Measurements from ENCODE around the gene POFUT2.

The POFUT2 gene

GRCh38 chr21:45297869-45298268 is 10.2 kb upstream of the POFUT2 start:
- DNase-seq (ENCODE audit: low read depth in 2 of 2): no peak

- DNase-seq (ENCODE audit: low read depth in 2 of 2): no peak
These were observed 9.6 kb upstream of the POFUT2 start for GRCh38 chr21:45297329-45297728.

DNA sequence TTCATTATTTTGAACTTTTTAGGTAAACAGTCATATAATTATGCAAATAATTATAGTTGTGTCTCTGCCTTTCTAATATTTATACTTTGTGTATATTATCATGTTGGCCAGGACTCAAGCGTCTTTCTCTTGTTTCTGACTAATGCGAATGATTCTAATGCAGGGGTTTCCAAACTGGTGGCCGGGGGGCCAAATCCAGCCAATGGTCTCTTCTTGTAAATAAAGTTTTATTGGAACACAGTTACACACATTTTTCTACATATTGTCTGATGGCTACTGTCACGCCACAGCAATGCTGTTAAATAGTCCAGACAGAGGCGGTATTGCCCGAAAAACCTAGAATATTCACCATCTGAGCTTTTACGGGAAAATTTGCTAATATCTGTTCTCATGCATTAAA is 8.9 kb upstream of the POFUT2 start:
- no peak for DNase-seq (ENCODE audit: low read depth in 2 of 2)

DNA sequence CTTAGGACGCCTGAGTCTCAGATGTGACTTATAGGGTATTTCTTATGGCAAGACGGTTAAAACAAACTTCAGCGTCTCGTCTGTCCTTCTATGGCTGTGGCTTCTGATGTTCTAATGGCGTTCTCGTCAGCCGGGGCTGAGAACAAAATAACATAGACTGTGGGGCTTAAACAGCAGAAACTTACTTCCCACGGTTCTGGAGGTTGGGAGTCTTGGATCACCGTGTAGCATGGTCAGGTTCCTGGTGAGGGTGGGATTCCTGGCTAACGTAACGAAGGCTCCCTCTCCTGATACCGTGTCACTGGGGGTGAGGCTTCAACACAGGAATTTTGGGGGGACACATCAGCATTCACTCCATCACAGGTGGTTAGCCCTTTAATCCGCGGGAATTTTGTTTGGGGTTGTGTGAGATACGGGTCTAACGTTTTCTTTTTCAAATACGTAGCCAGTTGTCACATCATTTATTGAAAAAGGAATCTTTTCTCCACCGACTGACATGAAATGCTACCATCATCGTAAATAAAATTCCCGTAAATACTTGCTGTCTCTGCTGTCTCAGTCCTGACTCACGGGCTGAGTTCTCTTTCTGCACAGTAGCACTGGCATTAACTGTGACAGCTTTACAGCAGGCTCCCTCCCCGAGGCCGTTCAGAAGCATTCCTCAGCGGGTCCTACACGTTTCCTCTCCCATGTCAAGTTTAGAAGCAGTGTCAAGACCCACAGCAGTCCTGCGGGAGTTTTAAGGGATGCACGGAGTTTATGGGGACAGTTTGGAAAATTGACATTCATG is 8.1 kb upstream of the POFUT2 start:
- no peak for DNase-seq (ENCODE audit: low read depth in 2 of 2)

DNA sequence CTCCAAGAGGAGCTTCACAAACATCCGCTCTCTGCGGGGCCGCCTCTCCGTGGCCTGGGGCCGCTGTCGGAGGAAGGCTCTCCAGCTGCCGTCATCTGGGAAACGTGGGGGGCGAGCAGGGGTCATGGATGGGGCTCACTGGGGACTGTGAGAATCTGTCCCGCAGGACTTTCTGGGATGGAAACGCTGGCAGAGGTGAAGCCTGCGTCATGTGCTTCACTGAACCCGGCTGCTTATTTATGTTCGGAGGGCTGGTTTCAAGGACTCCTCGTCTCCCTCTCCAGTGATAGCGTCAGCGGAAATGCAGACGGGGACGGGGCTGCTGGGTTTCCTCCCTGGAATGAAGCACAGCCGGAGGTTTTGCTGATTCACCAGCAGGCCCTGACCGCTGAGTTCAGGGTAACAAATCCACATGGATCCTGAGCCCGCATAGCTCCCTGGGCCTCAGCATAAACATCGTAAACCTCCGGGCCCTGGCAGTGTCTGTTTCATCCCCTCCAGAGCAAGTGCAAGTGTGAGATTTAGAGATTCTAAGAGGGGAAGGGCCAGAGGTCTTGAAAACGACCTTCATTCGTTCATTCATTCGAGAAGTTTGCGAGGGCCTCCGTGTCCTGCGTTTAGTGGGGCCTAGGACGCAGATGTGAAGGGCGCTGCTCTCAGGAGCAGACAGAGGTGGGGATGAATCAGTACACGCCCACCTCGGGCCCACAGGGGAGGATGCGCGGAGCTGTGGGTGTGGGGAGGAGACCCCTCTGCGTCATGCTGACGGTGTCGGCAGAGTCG is 7.0 kb upstream of the POFUT2 start:
- no peak for DNase-seq (ENCODE audit: low read depth in 2 of 2)

DNA sequence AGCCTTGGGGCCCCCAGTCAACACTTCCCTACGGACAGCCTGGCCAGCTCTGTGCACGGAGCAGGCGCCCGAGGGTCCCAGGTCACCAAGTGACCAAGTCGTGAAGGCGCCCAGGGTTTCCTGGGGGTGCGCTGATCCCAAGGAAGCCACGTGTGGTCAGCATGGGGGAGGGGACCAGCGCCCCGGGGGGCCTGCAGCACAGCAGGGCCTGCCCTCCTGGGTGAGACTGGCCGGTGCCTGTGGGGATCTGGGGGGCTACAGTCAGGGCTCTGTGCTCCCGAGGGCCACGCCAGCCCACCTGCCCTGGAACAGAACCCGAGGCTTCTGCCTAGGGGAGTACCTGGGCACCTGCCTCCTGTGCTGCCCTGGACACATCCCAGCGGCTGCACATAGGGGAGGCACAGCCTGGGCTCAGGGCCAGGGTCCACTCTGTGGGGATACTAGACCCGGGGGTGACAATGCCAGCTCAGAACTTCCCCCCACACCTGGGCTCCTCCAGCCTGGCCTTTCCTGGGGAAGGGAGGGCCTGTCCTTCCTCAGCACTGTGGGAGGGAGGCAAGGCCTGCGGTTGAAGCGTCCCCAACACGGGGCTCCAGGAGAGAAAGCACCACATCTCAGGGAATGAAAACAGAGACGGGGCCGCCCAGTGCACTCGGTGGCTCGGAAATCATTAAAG is 6.2 kb upstream of the POFUT2 start:
- no peak for DNase-seq (ENCODE audit: low read depth in 2 of 2)

DNA sequence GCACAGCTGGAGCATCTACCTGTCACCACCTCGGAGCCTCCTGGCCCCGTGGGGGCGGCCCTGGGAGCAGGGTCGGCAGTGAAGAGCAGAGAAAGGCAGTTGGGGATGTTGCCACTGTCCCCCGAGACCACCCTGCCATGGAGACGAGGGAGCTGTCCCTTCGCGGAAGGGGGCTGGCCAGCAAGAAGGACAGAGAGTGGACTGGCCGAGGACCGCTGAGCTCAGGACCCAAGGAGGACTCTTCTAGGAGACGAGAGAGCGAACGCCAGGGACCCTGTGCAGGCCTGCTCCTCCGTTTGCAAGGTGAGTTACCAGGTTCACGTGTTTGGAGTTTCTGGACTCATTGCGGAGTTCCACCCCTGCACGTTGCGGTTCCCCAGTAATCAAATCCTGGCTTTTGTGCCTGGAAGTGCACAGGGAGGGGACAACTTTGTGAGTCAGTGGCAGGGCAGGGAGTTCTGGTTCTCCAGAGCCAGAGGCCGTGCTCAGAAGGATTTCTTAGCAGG is 5.6 kb upstream of the POFUT2 start:
- DNase-seq (ENCODE audit: low read depth in 2 of 2): no peak

- DNase-seq (ENCODE audit: low read depth in 2 of 2): peak; percentile 37 to 45
These were observed 4.9 kb upstream of the POFUT2 start for GRCh38 chr21:45292399-45293219.

- no peak for DNase-seq (ENCODE audit: low read depth in 2 of 2)
These were observed 4.1 kb upstream of the POFUT2 start for GRCh38 chr21:45291613-45292398.

GRCh38 chr21:45290948-45291612 is 3.4 kb upstream of the POFUT2 start:
- DNase-seq (ENCODE audit: low read depth in 2 of 2): no peak

GRCh38 chr21:45289655-45290515 is 2.2 kb upstream of the POFUT2 start:
- DNase-seq (ENCODE audit: low read depth in 2 of 2): no peak

- DNase-seq (ENCODE audit: low read depth in 2 of 2): no peak
These were observed 1.4 kb upstream of the POFUT2 start for GRCh38 chr21:45289134-45289533.

DNA sequence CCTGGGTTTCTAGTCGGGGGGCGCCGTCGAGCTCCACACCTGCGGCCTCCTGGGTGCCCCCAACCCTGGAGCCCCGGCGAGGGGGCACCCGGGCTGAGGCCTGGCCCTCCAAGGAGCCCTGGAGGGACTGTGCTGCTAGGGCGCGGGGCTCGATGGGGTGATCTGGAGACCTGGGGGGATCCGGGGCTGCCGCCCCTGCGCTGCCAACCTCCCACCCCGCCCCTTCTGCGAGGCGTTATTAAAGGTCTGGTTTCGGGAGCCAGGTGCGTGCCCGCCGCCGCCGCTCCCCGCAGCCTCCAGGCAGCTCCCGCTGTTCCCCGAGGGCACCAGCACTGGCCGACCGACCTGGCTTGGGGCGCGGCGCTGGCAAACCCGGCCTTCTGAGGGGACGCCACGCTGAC is 746 bp upstream of the POFUT2 start:
- DNase-seq (ENCODE audit: low read depth in 2 of 2): no peak

DNA sequence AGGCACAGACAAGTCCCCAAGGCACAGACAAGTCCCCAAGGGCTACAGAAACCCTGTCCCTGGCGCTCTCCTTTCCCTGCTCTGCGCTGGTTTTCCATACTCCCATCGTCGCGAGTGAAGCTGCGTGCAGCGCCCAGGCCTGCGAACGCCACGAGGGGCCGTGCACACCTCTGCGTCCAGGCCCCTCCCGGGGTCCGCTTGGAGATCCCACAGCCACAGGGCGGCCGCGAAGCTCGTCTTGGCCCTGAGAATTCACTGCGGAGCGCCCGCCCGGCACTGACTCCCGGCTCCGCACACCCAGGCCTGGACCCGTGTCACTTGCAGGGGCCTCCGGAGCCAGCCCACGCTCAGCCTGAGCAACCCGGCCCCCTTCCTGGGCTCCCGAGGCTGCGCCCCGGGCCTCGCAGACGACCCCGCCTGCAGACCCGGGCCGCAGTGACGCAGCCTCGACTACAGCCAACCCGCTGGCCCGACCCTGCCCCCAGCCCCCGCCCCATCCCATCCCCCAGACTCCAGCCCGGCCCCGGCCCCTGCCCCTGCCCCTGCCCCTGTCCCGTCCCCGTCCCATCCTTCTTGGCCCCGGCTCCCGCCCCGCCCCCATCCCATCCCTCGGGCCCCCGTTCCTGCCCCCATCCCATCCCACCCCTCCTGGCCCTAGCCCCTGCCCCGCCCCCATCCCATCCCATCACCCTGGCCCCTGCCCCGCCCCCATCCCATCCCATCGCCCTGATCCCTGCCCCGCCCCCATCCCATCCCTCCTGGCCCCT is 841 bp downstream of the POFUT2 start:
- no peak for DNase-seq (ENCODE audit: low read depth in 2 of 2)

- no peak for DNase-seq (ENCODE audit: low read depth in 2 of 2)
These were observed 2.3 kb downstream of the POFUT2 start for GRCh38 chr21:45285266-45285931.

GRCh38 chr21:45284456-45284741 is 3.3 kb downstream of the POFUT2 start:
- no peak for DNase-seq (ENCODE audit: low read depth in 2 of 2)

- DNase-seq (ENCODE audit: low read depth in 2 of 2): no peak
These were observed 3.9 kb downstream of the POFUT2 start for GRCh38 chr21:45283611-45284455.
